Thyroid gland (tissue), 4 donors: ENCODE data around the gene KLHL17. TPM values are rescaled to one million over a fixed set of nuclear protein-coding genes. Genes with fewer than 3 reads are reported as not detected.

Experiments
- DNase-seq, 2 donors: peaks; one replicate each; pipeline ENCODE4 v3.0.0-alpha.2; 2019
- H3K27ac ChIP-seq, 3 donors: fragments of 200-600 bp; sonication (generic); 1 replicate in 2 of 3; 2 replicates in 1 of 3; pipeline ENCODE4 v1.5.1; 2016 to 2019; ENCODE audit warnings: mild to moderate bottlenecking in 1 of 3, moderate library complexity in 1 of 3
- H3K27me3 ChIP-seq: fragments of 200-600 bp; sonication (generic); one replicate; pipeline ENCODE4 v1.5.1; 2019
- H3K36me3 ChIP-seq, 2 donors: fragments of 200-600 bp; sonication (generic); one replicate each; pipeline ENCODE4 v1.5.1; 2016 to 2019
- H3K4me1 ChIP-seq, 2 donors: fragments of 200-600 bp; sonication (generic); one replicate each; pipeline ENCODE4 v1.5.1; 2017 to 2019
- H3K4me3 ChIP-seq, 3 donors: fragments of 200-600 bp; sonication (generic); replicated peaks in 1 of 3; 1 replicate in 2 of 3; 2 replicates in 1 of 3; pipeline ENCODE4 v1.5.1; 2016; ENCODE audit warnings: mild to moderate bottlenecking in 1 of 3
- H3K9me3 ChIP-seq: fragments of 200-600 bp; sonication (generic); one replicate; pipeline ENCODE4 v1.5.1; 2017
- CTCF ChIP-seq, 6 experiments: fragments of 200-600 bp in 3 of 6; fragments of 450-650 bp in 3 of 6; sonication (generic) in 3 of 6; IDR thresholded peaks; one replicate each; pipeline ENCODE4 v1.5.1; 2016 to 2019; ENCODE audit warnings: antibody characterized with exemption in 6 of 6, mild to moderate bottlenecking in 2 of 6, inconsistent platforms in 1 of 6, moderate library complexity in 1 of 6
- POLR2A ChIP-seq, 2 donors: fragments of 450-650 bp; IDR thresholded peaks; one replicate each; pipeline ENCODE4 v1.6.1; 2017; ENCODE audit warnings: antibody characterized with exemption in 2 of 2, mild to moderate bottlenecking in 2 of 2, moderate library complexity in 1 of 2
- WGBS, 2 donors: methylation state at CpG; one replicate each; pipeline ENCODE4 v1.1.5; 2017; 5-methylcytosine and 5-hydroxymethylcytosine counted together
- intact Hi-C: fragments of 100-400 bp; cut with DNase I; formaldehyde crosslinking; loops from one replicate; pipeline ENCODE4 v1.15.1; 2023
- total RNA-seq, 4 donors: library from RNA; depleted of rRNA; stranded (reverse); fragments of >200 nt; gene quantifications; one replicate each; pipeline ENCODE4 v1.2.3, GENCODE V29; 2016

KLHL17 gene
- total RNA-seq, 4 donors from 2014 or later = 3.4 to 10.9 (median 10.3) TPM

GRCh38 chr1:963301-963651 lies 2.9 kb downstream of the KLHL17 start:
- Histone ChIP-seq H3K4me1 (peaks cover 18 to 40% of the 10 kb centered on the region in 2 donors), H3K36me3 (no peaks in the 10 kb centered on the region), H3K27me3 (no peaks in the 10 kb centered on the region), H3K27ac (no peak overlapping the region), H3K4me3 (no peak overlapping the region), H3K9me3 (no peaks in the 10 kb centered on the region)
- WGBS, 2 donors = 93 to 95% methylated on average over 5 to 15 of the region's 16 CpGs
- TF ChIP-seq CTCF (IDR thresholded peaks at IDR 0.05) = no peak
- no peak for TF ChIP-seq POLR2A (IDR thresholded peaks at IDR 0.05)
- DNase-seq = no peak
- intact Hi-C loops = no loop called here

- TF ChIP-seq CTCF (IDR thresholded peaks at IDR 0.05) (no peak), POLR2A (IDR thresholded peaks at IDR 0.05) (no peak)
Observed at GRCh38 chr1:963746-964525, 3.6 kb downstream of the KLHL17 start.

GRCh38 chr1:964691-965525 lies 4.5 kb downstream of the KLHL17 start:
- H3K27me3 ChIP-seq = no peaks in the 10 kb centered on the region
- H3K4me3 ChIP-seq = no peak overlapping the region
- DNase-seq = no peak
- H3K27ac ChIP-seq = no peak overlapping the region
- intact Hi-C loops = no loop called here
- H3K36me3 ChIP-seq = no peaks in the 10 kb centered on the region
- H3K9me3 ChIP-seq = no peaks in the 10 kb centered on the region
- peaks cover 8 to 31% of the 10 kb centered on the region in 2 donors for H3K4me1 ChIP-seq
- TF ChIP-seq POLR2A (IDR thresholded peaks at IDR 0.05) (no peak), CTCF (IDR thresholded peaks at IDR 0.05) (no peak)
- 96 to 97% methylated on average over 25 to 40 of the region's 51 CpGs for WGBS, 2 donors

More at GRCh38 chr1:963746-964525, 3.6 kb downstream of the KLHL17 start:
- Histone ChIP-seq H3K9me3 (no peaks in the 10 kb centered on the region), H3K4me1 (peaks cover 14 to 36% of the 10 kb centered on the region in 2 donors), H3K4me3 (no peak overlapping the region), H3K36me3 (no peaks in the 10 kb centered on the region), H3K27me3 (no peaks in the 10 kb centered on the region), H3K27ac (no peak overlapping the region)
- WGBS, 2 donors = 94 to 97% methylated on average over 28 to 29 of the region's 47 CpGs
- intact Hi-C loops = no loop called here
- DNase-seq = no peak

- peaks cover 8 to 27% of the 10 kb centered on the region in 2 donors for H3K4me1 ChIP-seq
- no peaks in the 10 kb centered on the region for H3K27me3 ChIP-seq
- H3K4me3 ChIP-seq = no peak overlapping the region
- H3K9me3 ChIP-seq = no peaks in the 10 kb centered on the region
- 86 to 100% methylated on average over 2 to 17 of the region's 26 CpGs for WGBS, 2 donors
- intact Hi-C loops = no loop called here
- DNase-seq = no peak
- no peak for TF ChIP-seq POLR2A (IDR thresholded peaks at IDR 0.05)
- no peaks in the 10 kb centered on the region for H3K36me3 ChIP-seq
- no peak overlapping the region for H3K27ac ChIP-seq
Observed at GRCh38 chr1:965526-966134, 5.2 kb downstream of the KLHL17 start.

GRCh38 chr1:966135-966703 lies 5.8 kb downstream of the KLHL17 start, which contains the start of gene PLEKHN1:
Gene PLEKHN1 (plus strand): TSS chr1:966482. CDS start chr1:966532, 50 bp downstream.
- H3K9me3 ChIP-seq = no peaks in the 10 kb centered on the region
- intact Hi-C loops = no loop called here
- TF ChIP-seq POLR2A (IDR thresholded peaks at IDR 0.05) = no peak
- DNase-seq = peak; percentile 40 to 46
- 21% methylated on average over 10 of the region's 31 CpGs; no CpG with 5 or more reads in 1 of the 2 donors for WGBS, 2 donors
- H3K36me3 ChIP-seq = no peaks in the 10 kb centered on the region
- peak within 1 kb of the TSS in 2 of 3 donors; percentile 6 to 55 for H3K27ac ChIP-seq
- H3K4me1 ChIP-seq = peaks cover 8 to 25% of the 10 kb centered on the region in 2 donors
- H3K4me3 ChIP-seq = peak within 1 kb of the TSS; percentile 4 to 58 (median 36)
- peaks cover 4% of the 10 kb centered on the region for H3K27me3 ChIP-seq
